Fibroblast of lung (primary cell): Measurements from ENCODE around the gene BABAM2.

ENCODE experiments used
- EZH2 ChIP-seq: IDR thresholded peaks from 2 replicates; pipeline ENCODE4 v1.5.1; 2012; ENCODE audit warnings: low read length, control low read depth, mild to moderate bottlenecking; ENCODE audit errors: missing control alignments
- TF ChIP-seq, protein P1 (sequence below), 2 donors: IDR thresholded peaks in 1 of 2; conservative IDR thresholded peaks in 1 of 2; 1 replicate in 1 of 2; 2 replicates in 1 of 2; pipeline ENCODE4 v1.5.1; 2011 to 2012; ENCODE audit warnings: low read length in 2 of 2, control low read depth in 1 of 2, inconsistent platforms in 1 of 2, low read depth in 1 of 2, mild to moderate bottlenecking in 1 of 2

DNA sequence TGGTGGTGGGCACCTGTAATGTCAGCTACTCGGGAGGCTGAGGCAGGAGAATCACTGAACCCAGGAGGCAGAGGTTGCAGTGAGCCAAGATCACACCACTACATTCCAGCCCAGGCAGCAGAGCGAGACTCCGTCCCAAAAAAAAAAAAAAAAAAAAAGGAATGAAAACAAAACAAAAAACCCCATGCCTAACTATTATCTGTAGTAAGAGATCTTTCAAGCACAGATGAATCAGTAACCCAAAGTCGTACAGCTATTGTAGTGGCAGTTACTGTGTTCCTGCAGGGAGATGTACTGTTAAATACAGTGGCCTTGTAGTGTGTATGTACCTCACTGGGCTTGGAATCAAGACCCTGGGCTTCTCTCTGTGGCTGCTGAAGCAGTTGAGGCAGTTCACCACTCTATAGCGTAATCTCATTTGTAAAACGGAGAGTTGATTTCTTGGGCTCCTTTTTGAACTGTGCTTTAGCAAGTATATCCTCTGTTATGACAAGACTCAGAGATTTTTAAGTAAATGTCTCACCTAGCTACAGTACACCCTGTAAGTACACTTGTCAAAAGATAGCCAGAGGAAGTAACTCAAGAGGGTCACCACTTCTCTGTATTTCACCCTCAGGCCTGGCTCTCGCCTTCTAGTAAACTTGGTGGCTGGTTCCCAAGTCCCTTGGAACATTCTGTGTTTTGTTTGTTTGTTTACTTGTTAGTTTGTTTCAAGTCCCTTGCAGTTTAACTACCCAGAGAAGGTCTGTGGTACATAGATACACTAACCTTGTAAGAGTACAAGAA lies 392.5 kb downstream of the BABAM2 start:
- no peak for TF ChIP-seq EZH2
- TF ChIP-seq, protein P1, sequence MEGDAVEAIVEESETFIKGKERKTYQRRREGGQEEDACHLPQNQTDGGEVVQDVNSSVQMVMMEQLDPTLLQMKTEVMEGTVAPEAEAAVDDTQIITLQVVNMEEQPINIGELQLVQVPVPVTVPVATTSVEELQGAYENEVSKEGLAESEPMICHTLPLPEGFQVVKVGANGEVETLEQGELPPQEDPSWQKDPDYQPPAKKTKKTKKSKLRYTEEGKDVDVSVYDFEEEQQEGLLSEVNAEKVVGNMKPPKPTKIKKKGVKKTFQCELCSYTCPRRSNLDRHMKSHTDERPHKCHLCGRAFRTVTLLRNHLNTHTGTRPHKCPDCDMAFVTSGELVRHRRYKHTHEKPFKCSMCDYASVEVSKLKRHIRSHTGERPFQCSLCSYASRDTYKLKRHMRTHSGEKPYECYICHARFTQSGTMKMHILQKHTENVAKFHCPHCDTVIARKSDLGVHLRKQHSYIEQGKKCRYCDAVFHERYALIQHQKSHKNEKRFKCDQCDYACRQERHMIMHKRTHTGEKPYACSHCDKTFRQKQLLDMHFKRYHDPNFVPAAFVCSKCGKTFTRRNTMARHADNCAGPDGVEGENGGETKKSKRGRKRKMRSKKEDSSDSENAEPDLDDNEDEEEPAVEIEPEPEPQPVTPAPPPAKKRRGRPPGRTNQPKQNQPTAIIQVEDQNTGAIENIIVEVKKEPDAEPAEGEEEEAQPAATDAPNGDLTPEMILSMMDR (conservative IDR thresholded peaks at IDR 0.05 in 1 of 2, IDR thresholded peaks at IDR 0.05 in 1 of 2; ENCODE audit: low read depth in 1 of 2, low read length in 2 of 2), result no peak
